ENCODE results near the gene GRPEL1. TPM values are rescaled to one million over a fixed set of nuclear protein-coding genes. Genes with fewer than 3 reads are reported as not detected.

The GRPEL1 gene
- total and polyA plus RNA-seq, 2 donors (not counting 1 experiment from before 2014, with no cell fraction given): 16.3 to 42.7 TPM

GRCh38 chr4:7052923-7053715 lies 14.7 kb downstream of the GRPEL1 start:
- no peak overlapping the region for H3K4me3 ChIP-seq (replicated peaks in 1 of 4; ENCODE audit: control extremely low read depth in 1 of 4, insufficient read depth in 1 of 4, low read depth in 3 of 4, low read length in 4 of 4)
- no peak overlapping the region for H2AFZ ChIP-seq (ENCODE audit: low read length)
- no peak overlapping the region for H3K27ac ChIP-seq (ENCODE audit: insufficient read depth, low read length)
- TF ChIP-seq, protein P1, sequence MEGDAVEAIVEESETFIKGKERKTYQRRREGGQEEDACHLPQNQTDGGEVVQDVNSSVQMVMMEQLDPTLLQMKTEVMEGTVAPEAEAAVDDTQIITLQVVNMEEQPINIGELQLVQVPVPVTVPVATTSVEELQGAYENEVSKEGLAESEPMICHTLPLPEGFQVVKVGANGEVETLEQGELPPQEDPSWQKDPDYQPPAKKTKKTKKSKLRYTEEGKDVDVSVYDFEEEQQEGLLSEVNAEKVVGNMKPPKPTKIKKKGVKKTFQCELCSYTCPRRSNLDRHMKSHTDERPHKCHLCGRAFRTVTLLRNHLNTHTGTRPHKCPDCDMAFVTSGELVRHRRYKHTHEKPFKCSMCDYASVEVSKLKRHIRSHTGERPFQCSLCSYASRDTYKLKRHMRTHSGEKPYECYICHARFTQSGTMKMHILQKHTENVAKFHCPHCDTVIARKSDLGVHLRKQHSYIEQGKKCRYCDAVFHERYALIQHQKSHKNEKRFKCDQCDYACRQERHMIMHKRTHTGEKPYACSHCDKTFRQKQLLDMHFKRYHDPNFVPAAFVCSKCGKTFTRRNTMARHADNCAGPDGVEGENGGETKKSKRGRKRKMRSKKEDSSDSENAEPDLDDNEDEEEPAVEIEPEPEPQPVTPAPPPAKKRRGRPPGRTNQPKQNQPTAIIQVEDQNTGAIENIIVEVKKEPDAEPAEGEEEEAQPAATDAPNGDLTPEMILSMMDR (conservative IDR thresholded peaks at IDR 0.05 in 1 of 2, IDR thresholded peaks at IDR 0.05 in 1 of 2; ENCODE audit: low read depth in 1 of 2, low read length in 2 of 2): no peak
- no peak for TF ChIP-seq EZH2 (IDR thresholded peaks at IDR 0.05; ENCODE audit: low read length, missing control alignments)
- no peaks in the 10 kb centered on the region for H3K4me1 ChIP-seq (ENCODE audit: control insufficient read depth, extremely low read depth, insufficient read depth, low read length)
- no peaks in the 10 kb centered on the region for H3K9me3 ChIP-seq (ENCODE audit: control insufficient read depth, insufficient read depth, low read depth, low read length)
- peaks cover 18% of the 10 kb centered on the region for H3K79me2 ChIP-seq (ENCODE audit: control insufficient read depth, insufficient read depth, low read length)
- peaks cover 3% of the 10 kb centered on the region for H3K36me3 ChIP-seq (ENCODE audit: control insufficient read depth, insufficient read depth, low read length)
- H3K27me3 ChIP-seq (ENCODE audit: control insufficient read depth, insufficient read depth, low read length): no peaks in the 10 kb centered on the region
- H3K9ac ChIP-seq (ENCODE audit: insufficient read depth, low read length): no peak overlapping the region
- DNase-seq (ENCODE audit: low read depth in 2 of 2): peak; percentile 19 to 44
- H3K4me2 ChIP-seq (ENCODE audit: extremely low read depth, insufficient read depth, low read length): no peak overlapping the region
- no peaks in the 10 kb centered on the region for H4K20me1 ChIP-seq (ENCODE audit: control insufficient read depth, extremely low read depth, insufficient read depth, low read length)

- no peak for DNase-seq (ENCODE audit: low read depth in 2 of 2)
- no peak overlapping the region for H3K27ac ChIP-seq (ENCODE audit: insufficient read depth, low read length)
- no peak overlapping the region for H3K4me2 ChIP-seq (ENCODE audit: extremely low read depth, insufficient read depth, low read length)
- no peak overlapping the region for H3K9ac ChIP-seq (ENCODE audit: insufficient read depth, low read length)
- no peaks in the 10 kb centered on the region for H4K20me1 ChIP-seq (ENCODE audit: control insufficient read depth, extremely low read depth, insufficient read depth, low read length)
- H3K4me3 ChIP-seq (replicated peaks in 1 of 4; ENCODE audit: control extremely low read depth in 1 of 4, insufficient read depth in 1 of 4, low read depth in 3 of 4, low read length in 4 of 4): no peak overlapping the region
- peaks cover 25% of the 10 kb centered on the region for H3K79me2 ChIP-seq (ENCODE audit: control insufficient read depth, insufficient read depth, low read length)
- no peaks in the 10 kb centered on the region for H3K27me3 ChIP-seq (ENCODE audit: control insufficient read depth, insufficient read depth, low read length)
- TF ChIP-seq, protein P1 (conservative IDR thresholded peaks at IDR 0.05 in 1 of 2, IDR thresholded peaks at IDR 0.05 in 1 of 2; ENCODE audit: low read depth in 1 of 2, low read length in 2 of 2): no peak
- no peak for TF ChIP-seq EZH2 (IDR thresholded peaks at IDR 0.05; ENCODE audit: low read length, missing control alignments)
- no peak overlapping the region for H2AFZ ChIP-seq (ENCODE audit: low read length)
- peaks cover 3% of the 10 kb centered on the region for H3K36me3 ChIP-seq (ENCODE audit: control insufficient read depth, insufficient read depth, low read length)
- no peaks in the 10 kb centered on the region for H3K9me3 ChIP-seq (ENCODE audit: control insufficient read depth, insufficient read depth, low read depth, low read length)
- H3K4me1 ChIP-seq (ENCODE audit: control insufficient read depth, extremely low read depth, insufficient read depth, low read length): no peaks in the 10 kb centered on the region
Observed at GRCh38 chr4:7052313-7052712, 15.6 kb downstream of the GRPEL1 start.

GRCh38 chr4:7051905-7052304 lies 16.0 kb downstream of the GRPEL1 start:
- H3K4me1 ChIP-seq (ENCODE audit: control insufficient read depth, extremely low read depth, insufficient read depth, low read length): no peaks in the 10 kb centered on the region
- H3K79me2 ChIP-seq (ENCODE audit: control insufficient read depth, insufficient read depth, low read length): peaks cover 29% of the 10 kb centered on the region
- no peak overlapping the region for H3K4me2 ChIP-seq (ENCODE audit: extremely low read depth, insufficient read depth, low read length)
- H3K27me3 ChIP-seq (ENCODE audit: control insufficient read depth, insufficient read depth, low read length): no peaks in the 10 kb centered on the region
- TF ChIP-seq, protein P1 (conservative IDR thresholded peaks at IDR 0.05 in 1 of 2, IDR thresholded peaks at IDR 0.05 in 1 of 2; ENCODE audit: low read depth in 1 of 2, low read length in 2 of 2): no peak
- H3K4me3 ChIP-seq (replicated peaks in 1 of 4; ENCODE audit: control extremely low read depth in 1 of 4, insufficient read depth in 1 of 4, low read depth in 3 of 4, low read length in 4 of 4): no peak overlapping the region
- no peak overlapping the region for H2AFZ ChIP-seq (ENCODE audit: low read length)
- peaks cover 3% of the 10 kb centered on the region for H3K36me3 ChIP-seq (ENCODE audit: control insufficient read depth, insufficient read depth, low read length)
- no peak for DNase-seq (ENCODE audit: low read depth in 2 of 2)
- no peak overlapping the region for H3K9ac ChIP-seq (ENCODE audit: insufficient read depth, low read length)
- no peaks in the 10 kb centered on the region for H3K9me3 ChIP-seq (ENCODE audit: control insufficient read depth, insufficient read depth, low read depth, low read length)
- H4K20me1 ChIP-seq (ENCODE audit: control insufficient read depth, extremely low read depth, insufficient read depth, low read length): no peaks in the 10 kb centered on the region
- no peak overlapping the region for H3K27ac ChIP-seq (ENCODE audit: insufficient read depth, low read length)

Measured in fibroblast of lung (primary cell).